AML-193 (cell line): ENCODE measurements around the gene NOPCHAP1.
"Not testable (repeated sequence)": the region's sequence is repeated elsewhere in the genome, so short reads cannot be mapped to it uniquely, and the experiment has no call there.

Experiments used
- DNase-seq, 2 experiments: peaks; one replicate each; lab custom pipeline; 2025; lab: John Stamatoyannopoulos, UW

The NOPCHAP1 gene, protein sequence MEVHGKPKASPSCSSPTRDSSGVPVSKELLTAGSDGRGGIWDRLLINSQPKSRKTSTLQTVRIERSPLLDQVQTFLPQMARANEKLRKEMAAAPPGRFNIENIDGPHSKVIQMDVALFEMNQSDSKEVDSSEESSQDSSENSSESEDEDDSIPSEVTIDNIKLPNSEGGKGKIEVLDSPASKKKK

DNA sequence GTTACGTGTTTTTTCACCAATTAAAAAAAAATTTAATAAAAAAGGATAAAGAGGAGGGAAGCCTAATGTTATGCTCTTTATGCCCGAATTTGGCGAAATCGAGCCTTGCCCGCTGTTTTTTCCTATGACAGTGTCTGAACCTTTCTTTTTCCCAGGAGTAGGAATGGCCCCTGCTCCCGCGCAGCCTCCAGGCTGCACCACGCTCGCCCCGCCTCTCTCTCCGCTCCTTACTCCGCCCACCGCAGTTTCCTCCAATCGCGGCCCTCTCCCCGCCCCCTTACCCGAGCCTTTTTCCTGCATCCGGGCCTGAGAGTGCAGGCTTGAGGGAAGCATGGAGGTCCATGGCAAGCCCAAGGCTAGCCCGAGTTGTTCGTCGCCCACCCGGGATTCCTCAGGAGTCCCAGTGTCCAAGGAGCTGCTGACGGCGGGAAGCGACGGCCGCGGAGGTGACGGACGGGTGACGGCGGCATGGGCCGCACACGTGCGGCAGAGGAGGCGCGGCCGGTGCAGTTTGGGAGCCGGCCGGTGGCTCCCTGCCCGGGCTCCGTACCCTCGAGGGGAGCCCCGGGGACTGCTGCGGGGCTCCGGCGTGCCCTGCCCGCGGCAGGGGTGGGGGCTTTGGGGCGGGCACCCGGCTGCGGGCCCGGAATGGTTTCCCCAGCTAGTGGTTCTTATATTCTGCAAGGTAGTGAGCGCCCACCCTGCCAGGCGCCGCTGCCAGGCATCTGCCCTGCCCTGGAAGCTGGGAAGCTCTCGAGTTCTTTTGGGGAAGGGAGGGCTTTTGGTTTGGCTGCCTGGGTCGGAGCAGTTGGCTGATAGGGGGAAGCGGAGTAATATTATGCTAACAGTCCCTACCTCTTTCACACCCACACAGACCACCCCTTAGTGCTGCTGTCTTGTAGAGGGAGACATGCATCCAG, at the start of gene NOPCHAP1:
Gene NOPCHAP1, plus strand, starts transcription at position 295 of the 920 bp plus-strand sequence. Its CDS starts 37 bp downstream, at position 332.
- peak; percentile 64 to 70 for DNase-seq

DNA sequence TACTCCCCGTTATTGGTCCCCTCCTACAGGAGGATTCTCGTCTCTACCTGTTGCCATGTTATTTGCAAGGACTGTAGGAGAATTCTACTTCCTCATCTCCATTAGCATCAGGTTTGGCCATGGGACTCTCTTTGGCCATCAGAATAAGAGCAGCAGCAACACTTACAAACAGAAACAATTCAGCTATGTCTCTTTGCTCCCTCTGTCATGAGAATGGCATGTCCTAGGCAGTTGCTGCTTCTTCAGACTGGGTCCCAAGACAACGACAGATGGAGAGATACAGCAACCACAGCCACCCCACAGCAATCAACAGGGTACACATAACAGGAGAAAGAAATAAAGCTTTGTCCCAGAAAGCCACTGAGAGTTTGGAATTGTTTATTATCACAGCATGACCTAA, 47.7 kb upstream of the NOPCHAP1 start:
- DNase-seq = no peak

DNA sequence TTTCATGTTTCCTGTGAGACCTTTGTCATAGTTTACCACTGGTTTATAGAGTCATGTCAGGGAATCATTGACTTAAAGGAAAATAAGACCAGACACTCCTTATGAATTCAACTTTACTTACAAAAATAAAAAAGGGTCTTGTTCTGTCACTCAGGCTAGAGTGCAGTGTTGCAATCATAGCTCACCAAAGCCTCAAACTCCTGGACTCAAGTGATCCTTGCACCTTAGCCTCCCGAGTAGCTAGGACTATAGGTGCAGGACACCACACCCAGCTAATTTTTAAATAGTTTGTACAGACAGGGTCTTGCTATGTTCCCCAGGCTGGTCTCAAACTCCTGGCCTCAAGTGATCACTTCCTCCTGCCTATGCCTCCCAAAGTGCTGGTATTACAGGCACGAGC, 47.0 kb upstream of the NOPCHAP1 start:
- no peak for DNase-seq

DNA sequence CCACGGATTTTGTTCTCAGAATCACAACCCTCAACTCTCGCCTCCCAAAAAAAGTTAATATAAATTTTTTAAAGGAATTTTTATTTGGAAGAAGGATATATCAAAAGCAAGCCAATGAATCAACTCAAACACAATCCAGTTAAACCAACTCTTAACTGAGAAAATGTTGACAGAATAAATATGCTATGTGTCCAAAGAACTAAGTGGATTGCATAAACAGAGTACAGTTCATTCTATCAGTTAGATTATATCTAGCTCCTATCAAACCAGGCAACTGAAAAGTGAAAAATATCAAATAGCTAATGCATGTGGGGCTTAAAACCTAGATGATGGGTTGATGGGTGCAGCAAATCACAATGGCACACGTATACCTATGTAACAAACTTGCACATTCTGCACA, 44.7 kb upstream of the NOPCHAP1 start:
- no peak for DNase-seq

DNA sequence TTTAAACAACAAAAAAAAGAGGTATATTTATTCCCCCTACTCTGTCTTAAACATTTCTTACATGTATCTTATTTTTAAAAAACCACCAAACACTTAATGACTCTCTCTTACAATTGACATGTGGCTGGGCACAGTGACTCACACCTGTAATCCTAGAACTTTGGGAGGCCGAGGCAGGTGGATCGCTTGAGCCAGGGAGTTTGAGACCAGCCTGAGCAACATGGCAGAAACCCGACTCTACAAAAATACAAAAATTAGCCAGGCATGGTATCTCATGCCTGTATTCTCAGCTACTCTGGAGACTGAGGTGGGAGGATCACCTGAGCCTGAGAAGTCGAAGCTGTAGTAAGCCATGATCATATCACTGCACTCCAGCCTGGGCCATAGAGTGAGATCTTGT, 44.0 kb upstream of the NOPCHAP1 start:
- DNase-seq = no peak

DNA sequence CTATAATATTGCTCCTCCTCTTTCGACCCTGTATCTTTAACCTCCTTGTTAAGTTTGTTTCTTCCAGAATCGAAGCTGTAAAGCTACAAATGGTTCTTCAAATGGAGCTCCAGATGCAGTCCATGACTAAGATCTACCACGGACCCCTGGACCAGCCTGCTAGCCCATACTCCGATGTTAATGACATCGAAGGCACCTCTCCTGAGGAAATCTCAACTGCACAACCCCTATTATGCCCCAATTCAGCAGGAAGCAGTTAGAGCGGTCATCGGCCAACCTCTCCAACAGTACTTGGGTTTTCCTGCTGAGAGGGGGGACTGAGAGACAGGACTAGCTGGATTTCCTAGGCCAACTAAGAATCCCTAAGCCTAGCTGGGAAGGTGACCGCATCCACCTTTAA, 42.7 kb upstream of the NOPCHAP1 start:
- not testable (repeated sequence) for DNase-seq

DNA sequence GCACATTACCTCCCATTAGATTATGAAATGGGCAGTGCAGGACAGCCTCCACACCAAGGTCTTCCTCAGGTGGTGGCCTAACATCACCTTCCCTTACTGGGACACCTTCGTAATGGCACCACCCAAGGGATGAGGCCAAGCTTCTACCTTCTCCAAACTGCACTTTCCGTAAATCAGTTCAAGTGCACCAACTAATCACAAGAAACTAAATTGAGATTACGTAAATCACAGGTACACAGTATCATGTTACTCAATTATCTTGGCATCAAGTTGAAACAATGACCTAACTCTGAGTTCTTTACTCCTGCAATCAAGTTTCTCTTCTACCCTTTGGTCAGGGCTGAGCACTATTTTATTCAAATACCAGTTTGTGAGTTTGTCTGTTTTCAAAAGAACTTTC, 41.9 kb upstream of the NOPCHAP1 start:
- DNase-seq = no peak

DNA sequence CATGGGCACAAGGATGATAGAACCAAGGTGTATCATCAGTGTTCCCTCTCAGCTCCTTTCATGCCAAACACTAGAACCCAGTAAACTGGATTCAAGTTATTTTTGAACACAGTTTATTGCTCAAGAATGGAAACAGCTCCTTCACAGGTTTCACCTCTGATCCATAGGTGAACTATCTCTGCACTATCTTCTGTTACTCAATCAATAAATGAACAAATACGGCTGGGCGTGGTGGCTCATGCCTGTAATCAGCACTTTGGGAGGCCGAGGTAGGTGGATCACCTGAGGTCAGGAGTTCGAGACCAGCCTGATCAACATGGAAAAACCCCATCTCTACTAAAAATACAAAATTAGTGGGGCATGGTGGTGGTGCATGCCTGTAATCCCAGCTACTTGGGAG, 37.4 kb upstream of the NOPCHAP1 start:
- not testable (repeated sequence) for DNase-seq

DNA sequence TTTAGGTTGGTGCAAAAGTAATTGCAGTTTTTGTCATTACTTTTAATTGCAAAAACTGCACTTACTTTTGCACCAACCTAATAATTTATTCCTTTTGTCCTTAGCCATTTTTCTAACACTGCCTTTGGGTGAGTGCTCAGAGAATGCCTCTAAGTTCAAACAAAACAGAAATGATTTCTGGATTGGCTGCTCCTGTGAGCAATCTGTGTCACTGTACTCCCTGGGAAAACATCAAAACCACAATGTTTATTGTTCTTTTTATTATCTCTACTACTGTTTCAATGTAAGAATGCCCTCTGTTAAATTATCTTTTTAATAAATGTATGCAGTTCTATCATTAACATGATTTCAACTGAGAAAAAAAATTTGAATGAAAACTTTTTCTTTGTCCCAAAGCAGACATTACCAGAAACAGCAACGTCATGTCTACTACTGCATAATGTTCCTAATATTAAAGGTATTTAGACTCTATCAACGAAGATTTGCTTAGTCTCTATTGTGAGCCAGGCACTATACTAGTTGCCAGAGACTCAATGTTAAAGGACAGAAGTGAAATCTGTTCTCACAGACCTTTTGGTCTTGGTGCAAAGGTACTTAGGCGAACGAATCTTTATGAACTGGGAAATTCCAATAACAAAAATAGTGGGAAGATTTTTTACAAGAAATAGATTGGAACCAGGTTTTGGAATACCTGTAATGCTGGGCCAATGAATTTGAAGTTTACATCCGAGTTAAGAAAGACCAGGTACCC, 34.2 kb upstream of the NOPCHAP1 start:
- no peak for DNase-seq

DNA sequence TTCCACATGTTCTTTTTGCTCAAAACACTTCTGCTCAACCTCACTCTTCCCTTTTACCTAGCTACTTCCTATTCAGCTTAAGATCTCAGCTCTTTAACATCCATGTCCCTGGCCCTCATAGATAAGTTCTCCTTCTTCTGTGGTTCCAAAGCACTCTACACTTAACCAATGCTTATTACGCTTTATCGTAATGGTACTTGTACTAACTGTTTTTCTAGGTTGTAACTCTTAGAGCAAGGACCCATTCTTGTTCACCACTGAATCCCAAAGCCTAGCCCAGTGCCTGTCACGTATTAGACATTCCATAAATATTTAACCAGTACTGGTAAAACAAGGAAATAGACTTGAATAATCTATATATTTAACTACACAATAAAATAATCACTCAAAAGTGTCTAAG, 33.3 kb upstream of the NOPCHAP1 start:
- DNase-seq = no peak

DNA sequence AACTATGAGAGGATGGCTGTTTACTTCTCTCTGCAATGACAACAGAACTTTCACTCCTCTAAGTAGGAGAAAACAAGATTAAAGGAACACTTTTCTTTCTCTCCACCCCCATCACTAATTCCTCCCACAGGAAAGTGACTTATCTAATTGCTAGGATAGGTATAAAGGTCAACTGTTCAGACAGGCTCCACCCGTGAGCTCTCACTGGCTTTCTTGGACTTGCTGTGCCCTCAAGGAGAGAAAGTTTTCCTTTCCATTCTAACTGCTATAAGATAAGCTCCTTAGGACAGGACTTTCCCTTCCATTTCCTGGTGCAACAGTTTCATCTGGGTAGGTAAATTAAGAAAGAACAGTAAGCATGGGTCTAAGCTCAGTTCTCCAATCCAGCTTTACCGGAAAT, 32.8 kb upstream of the NOPCHAP1 start:
- no peak for DNase-seq

DNA sequence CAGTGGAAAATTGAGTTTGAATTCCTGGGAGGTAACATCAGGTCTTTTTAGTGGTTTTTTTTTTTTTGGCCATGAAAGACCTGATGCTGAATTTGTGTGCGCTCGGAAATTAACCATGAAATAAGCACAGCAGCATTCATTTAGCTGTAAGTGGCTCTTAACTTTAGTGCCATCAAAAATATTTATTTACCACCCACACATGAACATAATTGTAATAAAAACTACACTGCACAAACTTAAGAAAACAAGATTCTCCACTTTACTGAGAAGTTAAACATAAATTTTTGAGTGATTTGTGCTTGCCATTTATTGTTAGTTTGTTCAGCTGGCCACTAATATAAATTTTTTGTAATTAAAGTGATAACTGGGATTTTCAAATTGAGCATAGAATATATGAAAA, 30.4 kb upstream of the NOPCHAP1 start:
- DNase-seq = no peak

DNA sequence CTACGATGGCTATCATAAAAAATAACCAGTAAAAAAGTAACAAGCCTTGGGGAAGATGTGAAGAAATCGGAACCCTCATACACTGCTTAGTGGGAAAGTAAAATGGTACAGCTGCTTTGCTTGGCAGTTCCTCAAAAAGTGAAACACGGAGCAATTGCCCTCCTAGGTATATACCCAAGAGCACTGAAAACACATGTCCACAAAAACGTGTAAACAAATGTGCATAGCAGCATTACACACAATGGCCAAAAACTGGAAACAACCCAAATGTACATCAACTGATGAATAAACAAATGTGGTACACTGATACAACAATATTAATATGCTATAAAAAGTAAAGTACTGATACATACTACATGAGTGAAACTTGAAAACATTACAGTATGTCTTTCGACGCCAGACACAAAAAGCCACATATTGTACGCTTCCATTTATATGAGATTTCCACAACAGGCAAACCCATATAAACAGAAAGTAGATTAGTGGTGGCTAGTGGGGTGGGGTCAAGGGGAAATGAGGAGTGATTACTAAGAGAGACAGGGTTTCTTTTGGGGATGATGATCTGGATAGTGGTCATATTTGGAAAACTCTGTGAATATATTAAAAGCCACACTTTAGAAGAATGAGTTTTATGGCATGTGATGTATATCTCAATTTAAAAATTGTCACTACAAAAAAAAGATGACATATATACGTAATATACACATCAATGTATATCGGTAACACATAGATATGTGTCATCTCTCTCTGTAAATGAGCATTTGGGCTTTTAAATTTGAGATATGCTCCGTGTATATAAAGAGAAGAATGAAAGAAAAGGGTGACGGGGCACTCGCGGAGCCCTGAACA, 29.0 kb upstream of the NOPCHAP1 start:
- no peak for DNase-seq

DNA sequence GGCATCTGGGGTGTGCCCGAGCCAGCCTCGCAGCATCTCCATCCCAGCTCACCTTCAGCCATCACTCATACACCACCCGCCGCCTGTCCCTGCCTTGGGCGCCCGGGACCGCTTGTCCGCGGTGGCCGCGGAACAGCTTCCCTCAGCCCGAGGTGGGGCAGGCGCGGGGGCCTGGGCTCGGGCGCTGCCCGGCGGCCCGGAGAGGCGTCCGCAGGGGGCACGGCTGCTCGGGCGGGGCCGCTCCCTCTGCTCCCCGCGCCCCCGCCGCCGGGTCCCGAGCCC, 28.5 kb upstream of the NOPCHAP1 start:
- no peak for DNase-seq

DNA sequence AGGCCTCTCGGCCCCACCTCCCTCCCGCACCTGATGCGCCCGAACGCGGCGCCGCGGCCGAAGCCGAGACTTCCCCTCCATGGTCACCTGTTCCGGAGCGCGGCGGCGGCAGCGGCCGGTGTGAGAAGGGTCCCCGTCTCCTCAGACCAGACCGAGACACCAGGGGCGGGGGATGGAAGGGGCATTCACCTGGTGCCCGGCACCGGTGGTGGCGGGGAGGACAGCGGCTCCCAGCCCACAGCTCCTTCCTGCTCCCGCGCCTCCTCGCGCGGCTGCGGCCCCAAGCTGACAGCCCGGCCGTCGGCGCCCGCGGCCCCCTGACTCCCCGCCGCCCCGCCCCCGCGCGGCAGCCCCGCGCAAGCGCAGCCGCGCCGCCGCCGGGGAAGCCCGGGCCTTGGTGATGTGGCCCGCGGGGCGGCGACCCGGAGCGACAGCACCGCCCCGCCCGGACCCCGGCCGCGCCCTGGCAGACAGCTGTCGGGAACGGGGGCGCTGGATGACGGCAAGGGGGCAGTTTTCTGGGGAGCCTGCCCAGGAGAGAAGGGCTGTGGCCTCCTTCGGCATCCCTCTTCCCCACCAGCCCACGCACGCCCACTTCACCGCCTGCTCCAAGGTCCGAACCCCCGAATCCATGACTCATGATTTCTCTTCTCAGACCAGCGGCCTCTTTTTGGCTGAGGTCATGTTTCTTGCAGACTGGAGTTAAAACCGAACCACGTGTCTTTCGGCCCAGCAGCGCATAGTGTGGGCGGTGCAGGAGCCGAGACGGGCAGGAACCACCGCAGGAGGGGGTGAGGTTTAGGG, 27.9 kb upstream of the NOPCHAP1 start, which contains the start of gene SLC41A2:
Gene SLC41A2, minus strand, starts transcription at position 290 of the 804 bp plus-strand sequence. CDS start 29,763 bp downstream, outside the sequence.
- peak in 1 of 2 experiments; percentile 20 for DNase-seq

DNA sequence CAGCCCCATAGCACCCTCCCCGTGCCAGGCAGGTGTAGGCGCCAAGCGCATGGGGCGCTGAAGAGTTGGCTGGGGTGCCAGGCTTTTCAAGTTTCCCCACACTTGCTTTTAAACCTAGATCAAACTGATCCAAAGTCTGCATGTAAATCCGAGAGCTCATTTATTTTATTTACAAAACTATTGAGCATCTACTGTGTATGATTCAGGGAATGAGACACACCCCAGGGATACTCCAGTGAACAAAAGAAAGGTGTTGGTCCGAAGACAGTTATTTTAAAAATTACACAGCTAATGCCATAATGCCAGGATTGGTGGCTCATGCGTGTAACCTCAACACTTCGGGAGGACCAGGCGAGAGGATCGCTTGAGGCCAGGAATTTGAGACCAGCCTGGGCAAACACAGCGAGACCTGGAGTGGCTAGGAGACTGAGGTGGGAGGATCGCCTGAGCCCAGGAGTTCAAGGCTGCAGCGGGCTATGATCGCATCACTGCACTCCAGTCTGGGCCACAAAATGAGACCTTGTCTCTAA, 27.2 kb upstream of the NOPCHAP1 start:
- DNase-seq = no peak

DNA sequence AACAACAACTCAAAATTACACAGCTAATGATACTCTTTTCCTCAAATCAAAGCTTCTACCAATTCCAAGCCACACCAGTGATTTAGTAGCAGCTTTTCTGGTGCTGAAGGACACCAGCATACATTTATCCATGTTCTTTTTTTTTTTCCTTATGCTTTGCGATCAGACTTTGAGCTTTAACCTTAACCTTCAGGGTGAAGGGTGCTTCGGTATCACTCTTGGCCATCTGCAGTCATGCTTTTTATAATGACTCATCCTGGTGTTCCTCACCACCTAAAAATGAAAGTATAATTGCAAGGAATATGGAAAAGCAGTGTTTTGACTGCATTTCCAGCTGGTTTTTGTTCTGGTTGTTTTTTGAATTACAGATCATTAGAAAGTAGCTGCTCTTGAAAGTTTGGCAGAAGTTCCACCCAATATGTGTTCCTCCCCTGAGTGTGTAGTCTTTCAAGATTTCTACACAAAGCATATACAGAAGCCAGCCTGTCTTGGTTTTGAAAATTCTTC, 26.7 kb upstream of the NOPCHAP1 start:
- DNase-seq = no peak

DNA sequence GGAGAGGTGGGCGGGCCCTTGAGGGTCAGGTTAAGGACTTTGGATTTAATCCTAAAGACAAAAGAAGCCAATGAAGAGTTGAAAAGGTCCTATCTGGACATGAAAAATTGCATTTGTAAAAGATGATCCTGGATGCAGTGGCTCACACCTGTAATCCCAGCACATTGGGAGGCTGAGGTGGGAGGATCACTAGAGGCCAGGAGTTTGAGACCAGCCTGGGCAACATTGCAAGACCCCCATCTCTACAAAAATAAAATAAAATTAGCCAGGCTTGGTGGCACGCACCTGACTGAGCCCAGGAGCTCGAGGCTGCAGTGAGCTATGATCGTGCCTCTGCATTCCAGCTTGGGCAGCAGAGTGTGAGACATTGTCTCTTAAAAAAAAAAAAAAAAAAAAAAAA, 25.7 kb upstream of the NOPCHAP1 start:
- no peak for DNase-seq

DNA sequence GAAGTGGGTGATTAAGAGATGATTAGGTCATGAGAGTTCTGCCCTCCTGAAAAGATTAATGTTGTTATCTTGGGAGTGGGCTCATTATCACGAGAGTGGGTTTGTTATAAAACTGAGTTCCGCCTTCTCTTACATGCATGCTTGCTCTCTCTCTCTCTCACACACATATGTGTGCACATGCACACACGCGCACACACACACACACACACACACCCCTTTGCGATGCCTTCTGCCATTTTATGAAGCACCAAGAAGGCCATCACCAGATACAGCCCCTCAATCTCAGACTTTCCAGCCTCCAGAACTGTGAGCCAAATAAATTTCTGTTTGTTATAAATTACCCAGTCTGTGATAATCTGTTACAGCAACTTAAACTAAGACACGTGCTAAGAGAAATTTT, 22.4 kb upstream of the NOPCHAP1 start:
- DNase-seq = no peak

DNA sequence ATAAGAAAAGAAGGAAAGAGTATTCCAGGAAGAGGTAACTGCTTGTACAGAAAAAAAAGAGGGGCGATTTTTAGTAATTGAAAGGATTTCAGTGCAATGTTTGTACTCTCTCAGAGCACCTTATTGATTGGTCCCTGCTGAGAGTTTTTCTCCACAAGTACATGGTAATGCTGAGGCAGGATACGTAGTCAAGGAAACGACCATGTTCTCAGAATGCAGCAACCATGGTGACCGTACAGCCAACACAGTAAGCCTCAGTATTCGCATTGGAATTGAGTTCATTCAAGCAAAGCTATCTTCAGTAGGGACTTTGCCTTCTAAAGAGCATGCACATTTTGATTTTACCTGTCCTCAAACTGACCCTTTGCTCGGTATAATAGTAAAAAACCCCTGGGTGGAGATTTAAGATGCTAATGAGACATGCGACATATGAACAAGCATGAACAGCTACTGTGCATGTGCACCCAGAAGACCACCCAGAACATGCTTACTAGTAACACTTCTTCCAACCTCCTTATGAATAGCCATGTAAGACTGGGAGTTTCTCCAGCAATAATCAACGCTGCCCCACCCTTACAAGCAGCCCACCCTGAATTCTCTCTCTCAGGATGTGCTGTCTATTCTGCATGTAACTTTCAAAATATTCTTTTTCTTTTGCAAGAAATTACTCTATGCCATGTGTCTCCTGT, 21.8 kb upstream of the NOPCHAP1 start:
- no peak for DNase-seq
